GM23338 (cell line): ENCODE data around the gene MAPK8IP3. TPM values are rescaled to one million over a fixed set of nuclear protein-coding genes. Genes with fewer than 3 reads are reported as not detected.

Experiments
- EZH2phosphoT487 ChIP-seq: fragments of 200-600 bp; sonication (generic); IDR thresholded peaks from one replicate; pipeline ENCODE4 v1.8.1; 2018; ENCODE audit warnings: antibody characterized with exemption; ENCODE audit not compliant: unreplicated experiment
- NANOG ChIP-seq: IDR thresholded peaks from 2 replicates; pipeline ENCODE4 v1.6.1; 2016; ENCODE audit warnings: antibody characterized with exemption, borderline replicate concordance
- POLR2AphosphoS5 ChIP-seq: IDR thresholded peaks from 2 replicates; pipeline ENCODE4 v1.6.1; 2016; ENCODE audit warnings: antibody characterized with exemption, low read depth
- STAT1 ChIP-seq: IDR thresholded peaks from one replicate; pipeline ENCODE4 v1.6.1; 2016; ENCODE audit warnings: antibody characterized with exemption; ENCODE audit not compliant: unreplicated experiment
- ZNF114 ChIP-seq: fragments of 250-450 bp; sonication (Bioruptor Pico); IDR thresholded peaks from 2 replicates; pipeline ENCODE4 v1.5.0; 2020; ENCODE audit warnings: mild to moderate bottlenecking, moderate library complexity
- ZNF331 ChIP-seq: fragments of 250-450 bp; sonication (Bioruptor Pico); IDR thresholded peaks from 2 replicates; pipeline ENCODE4 v1.5.0; 2020; ENCODE audit warnings: low read depth, mild to moderate bottlenecking, moderate library complexity
- polyA plus RNA-seq: library from polyadenylated mRNA; unstranded; fragments of >200 nt; fragmentation: Nextera tagmentation; extraction: Ambion mirVana; gene quantifications from 2 replicates; pipeline ENCODE4 v1.2.1, GENCODE V29; 2016
- total RNA-seq: library from RNA; depleted of rRNA; stranded (reverse); fragments of >200 nt; shearing (Covaris generic); gene quantifications from 2 replicates; pipeline ENCODE4 v1.2.3, GENCODE V29; 2014
- TF ChIP-seq, protein P1 (sequence below): fragments of 250-450 bp; sonication (Bioruptor Pico); IDR thresholded peaks from 2 replicates; pipeline ENCODE4 v1.5.0; 2020; ENCODE audit warnings: mild to moderate bottlenecking, moderate library complexity
- TF ChIP-seq, protein P2 (sequence below), 2 experiments: fragments of 200-600 bp in 1 of 2; sonication (generic) in 1 of 2; conservative IDR thresholded peaks; 2 replicates each; pipeline versions ENCODE4 v1.5.1 to v1.6.1; 2016 to 2017; ENCODE audit warnings: antibody characterized with exemption in 2 of 2, low read depth in 2 of 2, mild to moderate bottlenecking in 2 of 2, moderate library complexity in 1 of 2

The MAPK8IP3 gene
- total and polyA plus RNA-seq, 2 experiments from 2014 or later, result 11.3 to 58.4 TPM

GRCh38 chr16:1677339-1677738, 28.7 kb upstream of the MAPK8IP3 start (continued):
- TF ChIP-seq, protein P1, sequence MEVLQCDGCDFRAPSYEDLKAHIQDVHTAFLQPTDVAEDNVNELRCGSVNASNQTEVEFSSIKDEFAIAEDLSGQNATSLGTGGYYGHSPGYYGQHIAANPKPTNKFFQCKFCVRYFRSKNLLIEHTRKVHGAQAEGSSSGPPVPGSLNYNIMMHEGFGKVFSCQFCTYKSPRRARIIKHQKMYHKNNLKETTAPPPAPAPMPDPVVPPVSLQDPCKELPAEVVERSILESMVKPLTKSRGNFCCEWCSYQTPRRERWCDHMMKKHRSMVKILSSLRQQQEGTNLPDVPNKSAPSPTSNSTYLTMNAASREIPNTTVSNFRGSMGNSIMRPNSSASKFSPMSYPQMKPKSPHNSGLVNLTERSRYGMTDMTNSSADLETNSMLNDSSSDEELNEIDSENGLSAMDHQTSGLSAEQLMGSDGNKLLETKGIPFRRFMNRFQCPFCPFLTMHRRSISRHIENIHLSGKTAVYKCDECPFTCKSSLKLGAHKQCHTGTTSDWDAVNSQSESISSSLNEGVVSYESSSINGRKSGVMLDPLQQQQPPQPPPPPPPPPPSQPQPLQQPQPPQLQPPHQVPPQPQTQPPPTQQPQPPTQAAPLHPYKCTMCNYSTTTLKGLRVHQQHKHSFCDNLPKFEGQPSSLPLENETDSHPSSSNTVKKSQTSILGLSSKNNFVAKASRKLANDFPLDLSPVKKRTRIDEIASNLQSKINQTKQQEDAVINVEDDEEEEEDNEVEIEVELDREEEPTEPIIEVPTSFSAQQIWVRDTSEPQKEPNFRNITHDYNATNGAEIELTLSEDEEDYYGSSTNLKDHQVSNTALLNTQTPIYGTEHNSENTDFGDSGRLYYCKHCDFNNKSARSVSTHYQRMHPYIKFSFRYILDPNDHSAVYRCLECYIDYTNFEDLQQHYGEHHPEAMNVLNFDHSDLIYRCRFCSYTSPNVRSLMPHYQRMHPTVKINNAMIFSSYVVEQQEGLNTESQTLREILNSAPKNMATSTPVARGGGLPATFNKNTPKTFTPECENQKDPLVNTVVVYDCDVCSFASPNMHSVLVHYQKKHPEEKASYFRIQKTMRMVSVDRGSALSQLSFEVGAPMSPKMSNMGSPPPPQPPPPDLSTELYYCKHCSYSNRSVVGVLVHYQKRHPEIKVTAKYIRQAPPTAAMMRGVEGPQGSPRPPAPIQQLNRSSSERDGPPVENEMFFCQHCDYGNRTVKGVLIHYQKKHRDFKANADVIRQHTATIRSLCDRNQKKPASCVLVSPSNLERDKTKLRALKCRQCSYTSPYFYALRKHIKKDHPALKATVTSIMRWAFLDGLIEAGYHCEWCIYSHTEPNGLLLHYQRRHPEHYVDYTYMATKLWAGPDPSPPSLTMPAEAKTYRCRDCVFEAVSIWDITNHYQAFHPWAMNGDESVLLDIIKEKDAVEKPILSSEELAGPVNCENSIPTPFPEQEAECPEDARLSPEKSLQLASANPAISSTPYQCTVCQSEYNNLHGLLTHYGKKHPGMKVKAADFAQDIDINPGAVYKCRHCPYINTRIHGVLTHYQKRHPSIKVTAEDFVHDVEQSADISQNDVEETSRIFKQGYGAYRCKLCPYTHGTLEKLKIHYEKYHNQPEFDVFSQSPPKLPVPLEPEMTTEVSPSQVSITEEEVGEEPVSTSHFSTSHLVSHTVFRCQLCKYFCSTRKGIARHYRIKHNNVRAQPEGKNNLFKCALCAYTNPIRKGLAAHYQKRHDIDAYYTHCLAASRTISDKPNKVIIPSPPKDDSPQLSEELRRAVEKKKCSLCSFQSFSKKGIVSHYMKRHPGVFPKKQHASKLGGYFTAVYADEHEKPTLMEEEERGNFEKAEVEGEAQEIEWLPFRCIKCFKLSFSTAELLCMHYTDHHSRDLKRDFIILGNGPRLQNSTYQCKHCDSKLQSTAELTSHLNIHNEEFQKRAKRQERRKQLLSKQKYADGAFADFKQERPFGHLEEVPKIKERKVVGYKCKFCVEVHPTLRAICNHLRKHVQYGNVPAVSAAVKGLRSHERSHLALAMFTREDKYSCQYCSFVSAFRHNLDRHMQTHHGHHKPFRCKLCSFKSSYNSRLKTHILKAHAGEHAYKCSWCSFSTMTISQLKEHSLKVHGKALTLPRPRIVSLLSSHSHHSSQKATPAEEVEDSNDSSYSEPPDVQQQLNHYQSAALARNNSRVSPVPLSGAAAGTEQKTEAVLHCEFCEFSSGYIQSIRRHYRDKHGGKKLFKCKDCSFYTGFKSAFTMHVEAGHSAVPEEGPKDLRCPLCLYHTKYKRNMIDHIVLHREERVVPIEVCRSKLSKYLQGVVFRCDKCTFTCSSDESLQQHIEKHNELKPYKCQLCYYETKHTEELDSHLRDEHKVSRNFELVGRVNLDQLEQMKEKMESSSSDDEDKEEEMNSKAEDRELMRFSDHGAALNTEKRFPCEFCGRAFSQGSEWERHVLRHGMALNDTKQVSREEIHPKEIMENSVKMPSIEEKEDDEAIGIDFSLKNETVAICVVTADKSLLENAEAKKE (CRISPR knock-in tag), result no peak
- TF ChIP-seq NANOG (no peak), ZNF331 (CRISPR knock-in tag) (no peak), STAT1 (no peak), ZNF114 (CRISPR knock-in tag) (no peak), POLR2AphosphoS5 (no peak), EZH2phosphoT487 (no peak)
- TF ChIP-seq, protein P2, sequence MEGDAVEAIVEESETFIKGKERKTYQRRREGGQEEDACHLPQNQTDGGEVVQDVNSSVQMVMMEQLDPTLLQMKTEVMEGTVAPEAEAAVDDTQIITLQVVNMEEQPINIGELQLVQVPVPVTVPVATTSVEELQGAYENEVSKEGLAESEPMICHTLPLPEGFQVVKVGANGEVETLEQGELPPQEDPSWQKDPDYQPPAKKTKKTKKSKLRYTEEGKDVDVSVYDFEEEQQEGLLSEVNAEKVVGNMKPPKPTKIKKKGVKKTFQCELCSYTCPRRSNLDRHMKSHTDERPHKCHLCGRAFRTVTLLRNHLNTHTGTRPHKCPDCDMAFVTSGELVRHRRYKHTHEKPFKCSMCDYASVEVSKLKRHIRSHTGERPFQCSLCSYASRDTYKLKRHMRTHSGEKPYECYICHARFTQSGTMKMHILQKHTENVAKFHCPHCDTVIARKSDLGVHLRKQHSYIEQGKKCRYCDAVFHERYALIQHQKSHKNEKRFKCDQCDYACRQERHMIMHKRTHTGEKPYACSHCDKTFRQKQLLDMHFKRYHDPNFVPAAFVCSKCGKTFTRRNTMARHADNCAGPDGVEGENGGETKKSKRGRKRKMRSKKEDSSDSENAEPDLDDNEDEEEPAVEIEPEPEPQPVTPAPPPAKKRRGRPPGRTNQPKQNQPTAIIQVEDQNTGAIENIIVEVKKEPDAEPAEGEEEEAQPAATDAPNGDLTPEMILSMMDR (conservative IDR thresholded peaks at IDR 0.05; ENCODE audit: low read depth in 2 of 2), result no peak
